Endothelial cell of umbilical vein (primary cell): ENCODE measurements around the gene RASL12. TPM values are rescaled to one million over a fixed set of nuclear protein-coding genes. Genes with fewer than 3 reads are reported as not detected.

Source experiments
- BruUV-seq: library from RNA; stranded (reverse); fragments of 400-500 nt; replicated peaks from 2 replicates; lab custom pipeline; 2021; lab: Mats Ljungman, UMichigan
- CTCF ChIA-PET: fragments of 300-600, 350-600 bp; sonication (Branson Sonifier 250); formaldehyde crosslinking; loops from one replicate; lab custom pipeline; 2021; ENCODE audit warnings: antibody characterized with exemption, inconsistent platforms; lab: Charles Lee
- POLR2A ChIA-PET: fragments of 300-600, 350-600 bp; sonication (Branson Sonifier 250); formaldehyde crosslinking; loops from one replicate; lab custom pipeline; 2021; ENCODE audit warnings: antibody characterized with exemption, inconsistent platforms; lab: Charles Lee
- DNase-seq: peaks from one replicate; pipeline ENCODE4 v3.0.0-alpha.2; 2011; ENCODE audit warnings: low read depth, low spot score
- FAIRE-seq: peaks from 2 replicates; lab custom pipeline; 2011; peaks lifted over from hg19 to GRCh38; lab: Jason Lieb, UNC
- H2AFZ ChIP-seq: 2 replicates; pipeline ENCODE4 v1.6.0; 2012; ENCODE audit warnings: low read depth, low read length, control low read depth, inconsistent platforms
- H3K27ac ChIP-seq: 2 replicates; pipeline ENCODE4 v1.5.1; 2011; ENCODE audit warnings: low read depth, mild to moderate bottlenecking, control low read depth, low read length, moderate library complexity; ENCODE audit not compliant: insufficient read depth
- H3K27me3 ChIP-seq, 2 experiments: 2 replicates each; pipeline versions ENCODE4 v1.6.0 to v1.6.1; 2011; ENCODE audit warnings: low read length in 2 of 2, mixed read lengths in 1 of 2; ENCODE audit not compliant: control insufficient read depth in 2 of 2, insufficient read depth in 2 of 2
- H3K36me3 ChIP-seq, 2 experiments: 2 replicates in 1 of 2; 3 replicates in 1 of 2; pipeline ENCODE4 v1.5.1; 2011; ENCODE audit warnings: low read length in 2 of 2, mild to moderate bottlenecking in 1 of 2, moderate library complexity in 1 of 2; ENCODE audit not compliant: control insufficient read depth in 2 of 2, insufficient read depth in 2 of 2; ENCODE audit errors: extremely low read depth in 1 of 2
- H3K4me1 ChIP-seq: 3 replicates; pipeline ENCODE4 v1.5.1; 2011; ENCODE audit warnings: mild to moderate bottlenecking, low read length; ENCODE audit not compliant: control insufficient read depth, insufficient read depth; ENCODE audit errors: extremely low read depth
- H3K4me2 ChIP-seq: 2 replicates; pipeline ENCODE4 v1.6.1; 2011; ENCODE audit warnings: low read length, control low read depth, mixed read lengths; ENCODE audit not compliant: insufficient read depth
- H3K4me3 ChIP-seq, 3 experiments: fragments of 200-600 bp in 1 of 3; sonication (generic), shearing (Covaris generic) in 1 of 3; replicated peaks in 1 of 3; 2 replicates each; pipeline ENCODE4 v1.5.1; 2011 to 2016; ENCODE audit warnings: control low read depth in 3 of 3, low read length in 3 of 3, mild to moderate bottlenecking in 2 of 3, inconsistent platforms in 1 of 3, low read depth in 1 of 3, moderate library complexity in 1 of 3; ENCODE audit not compliant: insufficient read depth in 1 of 3
- H3K79me2 ChIP-seq: 2 replicates; pipeline ENCODE4 v1.6.0; 2012; ENCODE audit warnings: low read length, inconsistent platforms; ENCODE audit not compliant: control insufficient read depth, insufficient read depth
- H3K9ac ChIP-seq: replicated peaks from 2 replicates; pipeline ENCODE3; 2011; ENCODE audit warnings: low read length, control low read depth; ENCODE audit not compliant: insufficient read depth; ENCODE audit errors: extremely low read depth
- H3K9me1 ChIP-seq: replicated peaks from 3 replicates; pipeline ENCODE4 v1.6.0; 2011; ENCODE audit warnings: mild to moderate bottlenecking, low read length; ENCODE audit not compliant: control insufficient read depth, insufficient read depth; ENCODE audit errors: extremely low read depth
- H3K9me3 ChIP-seq: replicated peaks from 2 replicates; pipeline ENCODE4 v1.5.1; 2012; ENCODE audit warnings: low read length, inconsistent platforms; ENCODE audit not compliant: control insufficient read depth, insufficient read depth
- H4K20me1 ChIP-seq: replicated peaks from 2 replicates; pipeline ENCODE3; 2011; ENCODE audit warnings: mild to moderate bottlenecking, low read length; ENCODE audit not compliant: control insufficient read depth, insufficient read depth; ENCODE audit errors: extremely low read depth
- EZH2 ChIP-seq: IDR thresholded peaks from 2 replicates; pipeline ENCODE4 v1.6.1; 2012; ENCODE audit warnings: borderline replicate concordance, low read depth, mild to moderate bottlenecking, moderate library complexity, low read length, inconsistent platforms; ENCODE audit not compliant: severe bottlenecking
- FOS ChIP-seq: IDR thresholded peaks from 2 replicates; pipeline ENCODE4 v1.6.1; 2011; ENCODE audit warnings: mild to moderate bottlenecking, low read length, moderate library complexity, borderline replicate concordance; ENCODE audit not compliant: insufficient read depth
- GATA2 ChIP-seq: IDR thresholded peaks from 2 replicates; pipeline ENCODE4 v1.7.0; 2011; ENCODE audit warnings: low read depth, mild to moderate bottlenecking, moderate library complexity, mixed read lengths, low read length; ENCODE audit not compliant: insufficient read length, insufficient read depth
- JUN ChIP-seq: IDR thresholded peaks from 2 replicates; pipeline ENCODE4 v1.6.1; 2011; ENCODE audit warnings: borderline replicate concordance, low read depth; ENCODE audit not compliant: insufficient read length, insufficient read depth
- MYC ChIP-seq: IDR thresholded peaks from one replicate; pipeline ENCODE4 v1.6.1; 2011; ENCODE audit warnings: mild to moderate bottlenecking, low read depth, low read length
- POLR2A ChIP-seq: IDR thresholded peaks from 2 replicates; pipeline ENCODE4 v1.6.1; 2012; ENCODE audit warnings: low read depth, mild to moderate bottlenecking, control low read depth, low read length
- POLR2AphosphoS5 ChIP-seq: IDR thresholded peaks from 2 replicates; pipeline ENCODE4 v1.6.1; 2012; ENCODE audit warnings: low read depth, mild to moderate bottlenecking, control low read depth, low read length, moderate library complexity; ENCODE audit not compliant: insufficient read depth
- dilution Hi-C: fragments of 300-500 bp; cut with MboI; formaldehyde crosslinking; loops from one replicate; pipeline ENCODE4 v1.15.0; 2019; ENCODE audit warnings: low sequenced_read_pairs; ENCODE audit not compliant: extremely low pct_ligation_motif_present
- intact Hi-C: fragments of 100-400 bp; cut with micrococcal nuclease; formaldehyde crosslinking; loops from one replicate; pipeline ENCODE4 v1.10.0; 2022
- polyA plus RNA-seq, 4 experiments: library from polyadenylated mRNA; depleted of rRNA in 3 of 4; stranded (reverse) in 3 of 4; unstranded in 1 of 4; fragments of >200 nt; gene quantifications; 2 replicates each; pipeline versions ENCODE4 v1.2.1 to v1.2.3, GENCODE V29; 2011 to 2012; ENCODE audit warnings: missing spikeins in 1 of 4
- total RNA-seq: library from RNA; stranded (reverse); gene quantifications from 2 replicates; pipeline ENCODE4 v1.2.3, GENCODE V29; 2021
- TF ChIP-seq, protein P1 (sequence below), 2 donors: IDR thresholded peaks; 1 replicate in 1 of 2; 2 replicates in 1 of 2; pipeline ENCODE4 v1.5.1; 2011; ENCODE audit warnings: low read length in 2 of 2, mild to moderate bottlenecking in 2 of 2, moderate library complexity in 2 of 2, control low read depth in 1 of 2, inconsistent platforms in 1 of 2, low read depth in 1 of 2; ENCODE audit not compliant: insufficient read depth in 1 of 2; ENCODE audit errors: extremely low read depth in 1 of 2
- TF ChIP-seq, protein P2 (sequence below): IDR thresholded peaks from 2 replicates; pipeline ENCODE4 v1.6.1; 2011; ENCODE audit not compliant: insufficient read depth, insufficient read length

RASL12 gene
- total and polyA plus RNA-seq, 2 donors (not counting 3 experiments of a cell fraction or from before 2014, with no cell fraction given), result not detected

DNA sequence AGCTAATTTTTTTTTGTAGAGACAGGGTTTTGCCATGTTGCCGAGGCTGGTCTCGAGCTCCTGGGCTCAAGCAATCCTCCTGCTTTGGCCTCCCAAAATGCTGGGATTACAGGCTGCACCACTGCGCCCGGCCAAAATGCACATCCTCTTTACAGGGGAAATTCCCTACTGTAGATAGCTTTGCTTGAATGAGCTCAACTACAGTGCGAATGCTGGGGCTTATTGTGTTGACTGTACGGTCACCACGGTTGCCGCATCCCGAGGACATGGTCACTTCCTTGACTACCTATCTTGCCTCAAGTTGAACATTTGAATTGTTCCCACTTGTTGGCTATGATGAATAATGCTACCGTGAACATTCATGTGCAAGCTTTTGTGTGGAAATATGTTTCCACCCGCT, 33.1 kb downstream of the RASL12 start:
- DNase-seq (no peak), FAIRE-seq (no peak)
- H3K9ac ChIP-seq, result no peak overlapping the region
- ChIA-PET CTCF (interaction anchor here (0.7 to 3.2 kb wide), 8 partner anchors 14 to 151 kb away, joined by 3 to 65 read pairs (median 8); partner anchors contain the start of genes CLPX and KBTBD13), POLR2A (no interaction called here)
- no peaks in the 10 kb centered on the region for H3K36me3 ChIP-seq
- no peaks in the 10 kb centered on the region for H4K20me1 ChIP-seq
- H3K27me3 ChIP-seq, result no peaks in the 10 kb centered on the region
- H3K27ac ChIP-seq, result no peak overlapping the region
- intact Hi-C loops, result no loop called here
- no peaks in the 10 kb centered on the region for H3K79me2 ChIP-seq
- no peaks in the 10 kb centered on the region for H3K9me1 ChIP-seq
- H3K9me3 ChIP-seq, result no peaks in the 10 kb centered on the region
- H3K4me1 ChIP-seq, result no peaks in the 10 kb centered on the region
- no TSS peak for BruUV-seq
- H3K4me3 ChIP-seq, result no peak overlapping the region
- no peak overlapping the region for H3K4me2 ChIP-seq
- TF ChIP-seq POLR2A (no peak), POLR2AphosphoS5 (no peak), FOS (no peak), EZH2 (no peak), JUN (no peak), GATA2 (no peak), MYC (no peak)
- TF ChIP-seq, protein P1, sequence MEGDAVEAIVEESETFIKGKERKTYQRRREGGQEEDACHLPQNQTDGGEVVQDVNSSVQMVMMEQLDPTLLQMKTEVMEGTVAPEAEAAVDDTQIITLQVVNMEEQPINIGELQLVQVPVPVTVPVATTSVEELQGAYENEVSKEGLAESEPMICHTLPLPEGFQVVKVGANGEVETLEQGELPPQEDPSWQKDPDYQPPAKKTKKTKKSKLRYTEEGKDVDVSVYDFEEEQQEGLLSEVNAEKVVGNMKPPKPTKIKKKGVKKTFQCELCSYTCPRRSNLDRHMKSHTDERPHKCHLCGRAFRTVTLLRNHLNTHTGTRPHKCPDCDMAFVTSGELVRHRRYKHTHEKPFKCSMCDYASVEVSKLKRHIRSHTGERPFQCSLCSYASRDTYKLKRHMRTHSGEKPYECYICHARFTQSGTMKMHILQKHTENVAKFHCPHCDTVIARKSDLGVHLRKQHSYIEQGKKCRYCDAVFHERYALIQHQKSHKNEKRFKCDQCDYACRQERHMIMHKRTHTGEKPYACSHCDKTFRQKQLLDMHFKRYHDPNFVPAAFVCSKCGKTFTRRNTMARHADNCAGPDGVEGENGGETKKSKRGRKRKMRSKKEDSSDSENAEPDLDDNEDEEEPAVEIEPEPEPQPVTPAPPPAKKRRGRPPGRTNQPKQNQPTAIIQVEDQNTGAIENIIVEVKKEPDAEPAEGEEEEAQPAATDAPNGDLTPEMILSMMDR (IDR thresholded peaks at IDR 0.05; ENCODE audit: extremely low read depth in 1 of 2, insufficient read depth in 1 of 2, low read depth in 1 of 2, low read length in 2 of 2), result no peak
- TF ChIP-seq, protein P2, sequence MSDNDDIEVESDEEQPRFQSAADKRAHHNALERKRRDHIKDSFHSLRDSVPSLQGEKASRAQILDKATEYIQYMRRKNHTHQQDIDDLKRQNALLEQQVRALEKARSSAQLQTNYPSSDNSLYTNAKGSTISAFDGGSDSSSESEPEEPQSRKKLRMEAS, result no peak
- dilution Hi-C loops, result no loop called here
- no peak overlapping the region for H2AFZ ChIP-seq
